Parathyroid adenoma (tissue), 2 donors: Measurements from ENCODE around the gene MAP1B.

Experiments used
- H2AFZ ChIP-seq: fragments of 300-600 bp; sonication (generic); one replicate; pipeline ENCODE4 v1.7.0; 2017; ENCODE audit warnings: antibody characterized with exemption, mild to moderate bottlenecking
- H3K27ac ChIP-seq: fragments of 300-600 bp; sonication (generic); one replicate; pipeline ENCODE4 v1.7.0; 2017
- H3K27me3 ChIP-seq: fragments of 300-600 bp; sonication (generic); one replicate; pipeline ENCODE4 v1.7.0; 2017; ENCODE audit warnings: low read length; ENCODE audit not compliant: control insufficient read depth, insufficient read depth
- H3K36me3 ChIP-seq: fragments of 300-600 bp; sonication (generic); one replicate; pipeline ENCODE4 v1.7.0; 2017; ENCODE audit warnings: low read length; ENCODE audit not compliant: control insufficient read depth, insufficient read depth
- H3K4me1 ChIP-seq: fragments of 300-600 bp; sonication (generic); one replicate; pipeline ENCODE4 v1.7.0; 2017; ENCODE audit warnings: control low read depth
- H3K4me2 ChIP-seq: fragments of 300-600 bp; sonication (generic); one replicate; pipeline ENCODE4 v1.7.0; 2017; ENCODE audit warnings: low read length
- H3K4me3 ChIP-seq: fragments of 300-600 bp; sonication (generic); one replicate; pipeline ENCODE4 v1.7.0; 2017; ENCODE audit warnings: low read depth, low read length
- H3K79me2 ChIP-seq: fragments of 300-600 bp; sonication (generic); one replicate; pipeline ENCODE4 v1.7.0; 2017; ENCODE audit warnings: control low read depth
- H3K9ac ChIP-seq: fragments of 300-600 bp; sonication (generic); one replicate; pipeline ENCODE4 v1.7.0; 2017; ENCODE audit warnings: mild to moderate bottlenecking
- H3K9me3 ChIP-seq: fragments of 300-600 bp; sonication (generic); one replicate; pipeline ENCODE4 v1.7.0; 2017; ENCODE audit warnings: low read length; ENCODE audit not compliant: control insufficient read depth
- TF ChIP-seq, protein P1 (sequence below): fragments of 300-600 bp; sonication (generic); IDR thresholded peaks from one replicate; pipeline ENCODE4 v1.7.0; 2017; ENCODE audit warnings: antibody characterized with exemption, mild to moderate bottlenecking
- donor health status: primary hyperparathyroidism.

Gene MAP1B

DNA sequence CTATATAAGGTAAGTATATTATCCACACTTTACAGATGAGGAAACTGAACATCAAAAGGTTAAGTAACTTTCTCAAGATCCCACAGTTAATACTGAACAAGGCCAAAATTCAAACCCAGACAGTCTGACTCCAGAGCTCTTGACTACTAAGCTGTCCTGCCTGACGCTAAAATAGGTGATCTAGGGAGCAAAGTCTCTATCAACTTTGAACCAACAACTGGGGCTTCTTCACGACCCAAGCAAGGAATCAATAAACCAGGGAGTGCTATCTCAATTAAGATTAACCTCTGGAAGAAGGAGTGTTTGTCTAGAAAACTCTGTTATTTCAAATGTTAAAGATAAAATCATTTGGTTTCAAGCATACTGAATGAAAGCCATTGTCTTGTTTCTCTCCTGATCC, 148.4 kb downstream of the MAP1B start:
- Histone ChIP-seq H3K36me3 (no peaks in the 10 kb centered on the region), H3K27ac (no peak overlapping the region), H3K4me3 (no peak overlapping the region), H3K79me2 (peaks cover 2% of the 10 kb centered on the region), H3K27me3 (no peaks in the 10 kb centered on the region), H3K9me3 (no peaks in the 10 kb centered on the region), H3K4me1 (peaks cover 13% of the 10 kb centered on the region), H3K9ac (no peak overlapping the region), H3K4me2 (no peak overlapping the region), H2AFZ (no peak overlapping the region)
- TF ChIP-seq, protein P1, sequence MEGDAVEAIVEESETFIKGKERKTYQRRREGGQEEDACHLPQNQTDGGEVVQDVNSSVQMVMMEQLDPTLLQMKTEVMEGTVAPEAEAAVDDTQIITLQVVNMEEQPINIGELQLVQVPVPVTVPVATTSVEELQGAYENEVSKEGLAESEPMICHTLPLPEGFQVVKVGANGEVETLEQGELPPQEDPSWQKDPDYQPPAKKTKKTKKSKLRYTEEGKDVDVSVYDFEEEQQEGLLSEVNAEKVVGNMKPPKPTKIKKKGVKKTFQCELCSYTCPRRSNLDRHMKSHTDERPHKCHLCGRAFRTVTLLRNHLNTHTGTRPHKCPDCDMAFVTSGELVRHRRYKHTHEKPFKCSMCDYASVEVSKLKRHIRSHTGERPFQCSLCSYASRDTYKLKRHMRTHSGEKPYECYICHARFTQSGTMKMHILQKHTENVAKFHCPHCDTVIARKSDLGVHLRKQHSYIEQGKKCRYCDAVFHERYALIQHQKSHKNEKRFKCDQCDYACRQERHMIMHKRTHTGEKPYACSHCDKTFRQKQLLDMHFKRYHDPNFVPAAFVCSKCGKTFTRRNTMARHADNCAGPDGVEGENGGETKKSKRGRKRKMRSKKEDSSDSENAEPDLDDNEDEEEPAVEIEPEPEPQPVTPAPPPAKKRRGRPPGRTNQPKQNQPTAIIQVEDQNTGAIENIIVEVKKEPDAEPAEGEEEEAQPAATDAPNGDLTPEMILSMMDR = no peak

DNA sequence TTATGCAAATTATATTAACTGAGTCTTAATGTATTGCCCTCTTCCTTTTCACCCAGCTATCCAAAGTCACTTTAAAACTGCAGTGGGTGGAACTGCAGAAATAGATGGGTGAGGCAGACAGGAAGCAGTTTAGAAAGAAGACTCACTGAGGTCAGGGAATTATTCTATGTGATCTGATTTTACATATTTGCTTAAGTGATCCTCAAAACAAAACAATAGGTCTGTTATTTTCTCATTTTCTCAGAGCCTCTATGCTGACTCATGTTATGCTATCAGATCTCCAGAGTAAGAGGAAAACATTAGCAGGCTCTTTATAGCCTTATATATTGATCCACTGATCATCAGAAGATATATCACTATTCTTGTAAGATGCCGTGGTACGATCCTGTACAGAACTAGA, 149.3 kb downstream of the MAP1B start:
- Histone ChIP-seq H3K9ac (no peak overlapping the region), H3K4me1 (peaks cover 8% of the 10 kb centered on the region), H3K4me2 (no peak overlapping the region), H2AFZ (no peak overlapping the region), H3K79me2 (peaks cover 6% of the 10 kb centered on the region), H3K4me3 (no peak overlapping the region), H3K27me3 (no peaks in the 10 kb centered on the region), H3K27ac (no peak overlapping the region), H3K9me3 (no peaks in the 10 kb centered on the region), H3K36me3 (no peaks in the 10 kb centered on the region)
- TF ChIP-seq, protein P1 = no peak
